Measurements from ENCODE around the gene TTLL11. TPM values are rescaled to one million over a fixed set of nuclear protein-coding genes. Genes with fewer than 3 reads are reported as not detected.

TTLL11 gene
- polyA plus RNA-seq, 3 donors from 2014 or later, result 3.1 to 8.3 (median 5.6) TPM

- H3K27me3 Mint-ChIP-seq (ENCODE audit: low read depth in 3 of 3), result no peaks in the 10 kb centered on the region
- no peak for DNase-seq
- peaks cover 0 to 7% (median 4%) of the 10 kb centered on the region in 3 donors for H3K36me3 Mint-ChIP-seq
- H3K4me1 Mint-ChIP-seq, result no peaks in the 10 kb centered on the region
- H3K9me3 Mint-ChIP-seq, result peaks cover 0 to 9% (median 0%) of the 10 kb centered on the region in 6 donors
- no peak overlapping the region for H3K27ac Mint-ChIP-seq
- no peak overlapping the region for H3K4me3 Mint-ChIP-seq
Measured at GRCh38 chr9:121850366-121850765, 242.7 kb downstream of the TTLL11 start.

- Mint-ChIP-seq H3K27ac (no peak overlapping the region), H3K27me3 (ENCODE audit: low read depth in 3 of 3) (no peaks in the 10 kb centered on the region), H3K4me3 (no peak overlapping the region), H3K4me1 (no peaks in the 10 kb centered on the region), H3K36me3 (peaks cover 0 to 7% (median 4%) of the 10 kb centered on the region in 3 donors), H3K9me3 (peaks cover 0 to 9% (median 0%) of the 10 kb centered on the region in 6 donors)
- no peak for DNase-seq
Measured at GRCh38 chr9:121849554-121849953, 243.6 kb downstream of the TTLL11 start.

- Mint-ChIP-seq H3K27ac (no peak overlapping the region), H3K4me3 (no peak overlapping the region), H3K4me1 (no peaks in the 10 kb centered on the region), H3K27me3 (ENCODE audit: low read depth in 3 of 3) (peaks cover 0 to 5% (median 0%) of the 10 kb centered on the region in 3 donors), H3K36me3 (peaks cover 0 to 7% (median 4%) of the 10 kb centered on the region in 3 donors), H3K9me3 (peaks cover 0 to 9% (median 0%) of the 10 kb centered on the region in 6 donors)
- DNase-seq, result no peak
Measured at GRCh38 chr9:121844562-121844961, 248.5 kb downstream of the TTLL11 start.

- DNase-seq, result no peak
- Mint-ChIP-seq H3K9me3 (peaks cover 0 to 7% (median 0%) of the 10 kb centered on the region in 6 donors), H3K27ac (no peak overlapping the region), H3K4me1 (no peaks in the 10 kb centered on the region), H3K4me3 (no peak overlapping the region), H3K27me3 (ENCODE audit: low read depth in 3 of 3) (peaks cover 0 to 5% (median 0%) of the 10 kb centered on the region in 3 donors), H3K36me3 (peaks cover 0 to 3% (median 2%) of the 10 kb centered on the region in 3 donors)
Measured at GRCh38 chr9:121844098-121844497, 249.0 kb downstream of the TTLL11 start.

GRCh38 chr9:121842612-121842978 lies 250.5 kb downstream of the TTLL11 start:
- no peak overlapping the region for H3K4me3 Mint-ChIP-seq
- H3K4me1 Mint-ChIP-seq, result no peaks in the 10 kb centered on the region
- peaks cover 0 to 4% (median 0%) of the 10 kb centered on the region in 6 donors for H3K9me3 Mint-ChIP-seq
- H3K27ac Mint-ChIP-seq, result no peak overlapping the region
- peaks cover 0 to 5% (median 0%) of the 10 kb centered on the region in 3 donors for H3K27me3 Mint-ChIP-seq (ENCODE audit: low read depth in 3 of 3)
- DNase-seq, result no peak
- H3K36me3 Mint-ChIP-seq, result no peaks in the 10 kb centered on the region

GRCh38 chr9:121841771-121842611 lies 251.1 kb downstream of the TTLL11 start:
- Mint-ChIP-seq H3K27me3 (ENCODE audit: low read depth in 3 of 3) (peaks cover 0 to 5% (median 0%) of the 10 kb centered on the region in 3 donors), H3K36me3 (no peaks in the 10 kb centered on the region), H3K27ac (no peak overlapping the region), H3K4me1 (no peaks in the 10 kb centered on the region), H3K4me3 (no peak overlapping the region), H3K9me3 (peaks cover 0 to 4% (median 0%) of the 10 kb centered on the region in 6 donors)
- no peak for DNase-seq

GRCh38 chr9:121840838-121841760 lies 252.0 kb downstream of the TTLL11 start:
- H3K27ac Mint-ChIP-seq, result no peak overlapping the region
- H3K36me3 Mint-ChIP-seq, result peaks cover 0 to 3% (median 0%) of the 10 kb centered on the region in 3 donors

GRCh38 chr9:121839726-121840500 lies 253.2 kb downstream of the TTLL11 start:
- Mint-ChIP-seq H3K4me1 (no peaks in the 10 kb centered on the region), H3K9me3 (no peaks in the 10 kb centered on the region), H3K4me3 (no peak overlapping the region), H3K36me3 (peaks cover 0 to 3% (median 0%) of the 10 kb centered on the region in 3 donors), H3K27ac (no peak overlapping the region), H3K27me3 (ENCODE audit: low read depth in 3 of 3) (peaks cover 1 to 5% (median 1%) of the 10 kb centered on the region in 3 donors)
- no peak for DNase-seq

More at GRCh38 chr9:121840838-121841760, 252.0 kb downstream of the TTLL11 start:
- Mint-ChIP-seq H3K4me1 (no peaks in the 10 kb centered on the region), H3K9me3 (peaks cover 0 to 2% (median 0%) of the 10 kb centered on the region in 6 donors), H3K27me3 (ENCODE audit: low read depth in 3 of 3) (peaks cover 1 to 5% (median 1%) of the 10 kb centered on the region in 3 donors), H3K4me3 (no peak overlapping the region)
- DNase-seq, result no peak

- Mint-ChIP-seq H3K9me3 (no peaks in the 10 kb centered on the region), H3K27ac (no peak overlapping the region), H3K27me3 (ENCODE audit: low read depth in 3 of 3) (peaks cover 0 to 1% (median 1%) of the 10 kb centered on the region in 3 donors), H3K4me3 (no peak overlapping the region), H3K4me1 (no peaks in the 10 kb centered on the region), H3K36me3 (peaks cover 0 to 3% (median 0%) of the 10 kb centered on the region in 3 donors)
- DNase-seq, result no peak
Measured at GRCh38 chr9:121838746-121839669, 254.1 kb downstream of the TTLL11 start.

GRCh38 chr9:121837113-121837961 lies 255.8 kb downstream of the TTLL11 start:
- no peak overlapping the region for H3K27ac Mint-ChIP-seq
- DNase-seq, result no peak
- peaks cover 0 to 3% (median 0%) of the 10 kb centered on the region in 3 donors for H3K36me3 Mint-ChIP-seq
- H3K27me3 Mint-ChIP-seq (ENCODE audit: low read depth in 3 of 3), result peaks cover 0 to 1% (median 1%) of the 10 kb centered on the region in 3 donors
- no peak overlapping the region for H3K4me3 Mint-ChIP-seq
- H3K9me3 Mint-ChIP-seq, result no peaks in the 10 kb centered on the region
- H3K4me1 Mint-ChIP-seq, result no peaks in the 10 kb centered on the region

GRCh38 chr9:121836366-121836885 lies 256.7 kb downstream of the TTLL11 start:
- Mint-ChIP-seq H3K4me1 (no peaks in the 10 kb centered on the region), H3K9me3 (no peaks in the 10 kb centered on the region), H3K27me3 (ENCODE audit: low read depth in 3 of 3) (peaks cover 0 to 1% (median 1%) of the 10 kb centered on the region in 3 donors), H3K27ac (no peak overlapping the region), H3K36me3 (peaks cover 0 to 3% (median 0%) of the 10 kb centered on the region in 3 donors), H3K4me3 (no peak overlapping the region)
- no peak for DNase-seq

Measured in immature natural killer cell (primary cell).